NCI-H345 treated with DMSO at 0.1 percent for 48 hours (cell line): Measurements from ENCODE around the gene TBC1D3G.
"Not testable (repeated sequence)": the region's sequence is repeated elsewhere in the genome, so short reads cannot be mapped to it uniquely, and the experiment has no call there.

Source experiments
- DNase-seq: peaks from one replicate; lab custom pipeline; 2025; ENCODE audit not compliant: unreplicated experiment; lab: John Stamatoyannopoulos, UW

The TBC1D3G gene

GRCh38 chr17:36323584-36323983, at the start of gene TBC1D3G:
Gene TBC1D3G, plus strand, starts transcription at chr17:36323884. Its CDS starts 1,528 bp downstream, at chr17:36325412.
- DNase-seq, result not testable (repeated sequence)

- DNase-seq, result not testable (repeated sequence)
These were observed 40.4 kb upstream of the TBC1D3G start for GRCh38 chr17:36283256-36283655.

GRCh38 chr17:36284219-36284618, 39.5 kb upstream of the TBC1D3G start:
- not testable (repeated sequence) for DNase-seq

GRCh38 chr17:36289965-36290612, 33.6 kb upstream of the TBC1D3G start:
- not testable (repeated sequence) for DNase-seq

GRCh38 chr17:36295161-36295560, 28.5 kb upstream of the TBC1D3G start:
- DNase-seq, result not testable (repeated sequence)

- DNase-seq, result not testable (repeated sequence)
These were observed 7.9 kb upstream of the TBC1D3G start for GRCh38 chr17:36315736-36316135.

- not testable (repeated sequence) for DNase-seq
These were observed 38.8 kb downstream of the TBC1D3G start for GRCh38 chr17:36362496-36362895.

- not testable (repeated sequence) for DNase-seq
These were observed 52.3 kb downstream of the TBC1D3G start for GRCh38 chr17:36375938-36376337.
